GM18508 (cell line): ENCODE data around the gene ANTXRL.
"Not testable (repeated sequence)": the region's sequence is repeated elsewhere in the genome, so short reads cannot be mapped to it uniquely, and the experiment has no call there.

Experiments used
- ATAC-seq: cut with Tn5 transposase; IDR thresholded peaks from one replicate; pipeline ENCODE4 v1.9.1; 2021; ENCODE audit warnings: moderate number of reproducible peaks; ENCODE audit not compliant: insufficient read depth, unreplicated experiment

Gene ANTXRL

DNA sequence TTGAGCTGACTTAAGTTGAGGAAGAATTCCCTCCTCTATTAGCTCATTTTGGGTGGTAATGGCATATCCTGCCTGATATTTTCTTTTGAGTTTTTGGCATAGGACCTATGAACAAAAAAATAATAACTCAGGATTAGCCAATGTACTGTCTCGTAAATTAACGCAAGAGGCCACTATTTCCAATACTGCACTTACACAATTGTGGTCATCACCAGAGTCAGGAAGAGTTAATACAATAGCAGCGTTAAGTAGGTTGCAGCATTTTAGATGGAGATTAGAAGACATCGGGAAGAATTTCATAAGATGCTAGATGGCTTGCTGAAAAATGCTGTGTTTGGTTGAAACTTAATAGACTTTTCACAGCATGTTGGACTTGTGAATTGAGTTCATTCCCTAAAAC, 36.4 kb downstream of the ANTXRL start:
- ATAC-seq, result no peak

DNA sequence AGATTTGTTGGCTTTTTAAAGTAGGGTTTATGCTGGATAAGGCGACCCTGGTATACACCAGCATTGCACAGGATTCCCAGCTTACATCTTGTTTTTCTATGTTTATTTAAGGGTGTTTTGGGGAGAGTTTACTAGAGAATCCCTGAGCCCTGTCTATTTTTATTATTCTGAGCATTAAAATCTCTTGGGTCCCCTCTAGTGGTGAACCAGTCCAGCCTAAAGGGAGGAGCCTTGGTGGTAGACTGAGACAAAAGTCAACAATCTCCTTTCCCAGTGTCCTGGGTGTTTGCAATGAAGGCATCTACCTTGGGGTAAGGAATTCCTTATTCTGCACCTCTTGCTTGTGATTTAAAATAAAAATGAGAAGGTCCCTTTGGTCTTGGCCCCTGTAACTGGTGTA, 38.2 kb downstream of the ANTXRL start:
- ATAC-seq, result no peak

DNA sequence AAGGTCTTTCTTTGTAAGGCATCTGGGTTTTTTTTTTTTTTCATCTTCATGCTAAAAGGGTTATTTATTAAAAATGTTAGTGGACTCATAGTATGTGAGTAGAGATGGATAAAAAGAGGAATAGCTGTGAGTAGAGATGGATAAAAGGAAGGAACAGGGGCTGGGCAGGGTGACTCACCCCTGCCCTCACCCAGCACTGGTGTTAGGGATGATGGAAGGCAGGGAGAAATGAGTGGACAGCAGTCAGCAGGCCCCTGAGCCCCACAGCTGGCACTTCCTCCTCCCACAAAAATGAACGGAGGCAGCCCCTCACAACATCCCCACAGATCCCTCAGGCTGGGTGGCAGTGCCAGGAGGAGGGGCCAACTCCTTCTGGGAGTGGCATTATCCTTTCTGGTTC, 39.3 kb downstream of the ANTXRL start:
- no peak for ATAC-seq

DNA sequence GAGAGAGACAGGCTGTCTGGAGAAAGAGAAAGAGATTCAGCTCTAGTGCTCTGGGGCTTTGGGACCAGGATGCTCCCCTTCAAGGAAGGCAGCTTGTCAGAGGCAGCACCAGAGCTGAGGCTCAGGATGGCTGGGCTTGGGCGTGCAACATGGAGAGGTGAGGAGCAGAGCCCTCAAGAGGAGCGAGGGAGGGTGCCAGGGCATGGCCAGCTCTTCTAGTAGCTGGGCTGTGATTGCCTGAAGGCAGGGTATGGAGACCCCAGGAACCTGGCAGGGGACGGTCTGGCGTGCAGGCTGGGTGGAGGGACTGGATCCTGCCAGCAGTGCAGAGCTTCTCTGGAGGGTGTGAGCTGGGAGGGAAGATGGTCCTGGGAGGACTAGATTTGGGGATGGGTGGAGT, 40.2 kb downstream of the ANTXRL start:
- no peak for ATAC-seq

DNA sequence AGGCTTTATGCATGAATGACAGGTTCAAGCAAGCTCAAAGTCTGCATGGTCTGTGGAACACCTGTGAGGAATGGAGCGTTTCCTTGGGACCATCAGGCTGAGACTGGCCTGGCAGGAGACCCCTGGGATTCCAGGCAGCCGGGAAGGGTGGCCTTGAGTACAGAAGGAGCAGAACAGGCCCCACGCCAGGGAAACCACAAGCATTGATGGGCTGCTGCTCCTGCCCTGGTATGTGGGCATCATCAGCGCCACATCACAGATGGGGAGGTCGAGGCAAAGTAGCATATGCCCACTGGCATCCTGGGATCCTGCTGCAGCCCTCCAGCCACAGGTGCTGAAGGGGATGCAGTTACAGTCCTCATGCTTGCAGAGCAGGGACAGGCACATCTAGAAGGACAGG, 40.9 kb downstream of the ANTXRL start:
- no peak for ATAC-seq

GRCh38 chr10:46328853-46329689, 42.3 kb downstream of the ANTXRL start:
- ATAC-seq, result no peak

DNA sequence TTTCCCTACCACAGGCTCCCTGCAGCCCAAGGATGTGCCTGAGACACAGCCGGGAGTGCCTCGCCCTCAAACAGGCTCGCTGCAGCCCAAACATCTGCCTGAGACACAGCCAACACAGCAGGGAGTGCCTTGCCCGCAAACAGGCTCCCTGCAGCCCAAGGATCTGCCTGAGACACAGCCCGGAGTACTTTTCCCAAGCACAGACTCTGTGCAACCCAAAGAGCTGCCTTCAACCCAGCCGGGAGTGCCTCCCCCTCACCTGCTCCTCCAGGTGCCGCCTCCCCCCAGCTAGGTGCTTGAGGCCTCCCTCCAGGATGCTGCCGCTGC, 42.9 kb downstream of the ANTXRL start:
- ATAC-seq, result no peak

- ATAC-seq, result no peak
Measured at GRCh38 chr10:46330894-46331293, 44.1 kb downstream of the ANTXRL start.

DNA sequence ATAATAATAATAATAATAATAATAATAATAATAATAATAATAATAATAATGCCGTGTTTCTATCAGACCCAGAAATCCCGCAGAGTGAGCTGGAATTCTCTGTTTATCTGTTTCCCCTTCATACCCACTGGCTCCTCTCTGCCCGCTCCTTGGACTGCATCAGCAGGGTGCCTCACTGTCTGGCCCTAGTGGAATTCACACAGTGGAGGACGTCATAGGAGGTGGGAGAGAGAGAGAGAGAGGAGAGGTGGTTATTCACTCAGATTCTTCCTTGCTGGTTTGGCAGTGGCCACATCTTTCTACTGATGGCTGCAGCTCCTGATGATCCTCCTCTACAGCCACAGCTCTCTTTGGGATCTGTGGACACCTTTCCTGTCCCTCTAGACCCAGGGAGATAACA, 78.7 kb downstream of the ANTXRL start:
- ATAC-seq, result not testable (repeated sequence)

GRCh38 chr10:46367209-46367608, 80.4 kb downstream of the ANTXRL start:
- not testable (repeated sequence) for ATAC-seq

GRCh38 chr10:46367666-46368240, 81.0 kb downstream of the ANTXRL start:
- not testable (repeated sequence) for ATAC-seq

GRCh38 chr10:46368956-46369355, 82.2 kb downstream of the ANTXRL start:
- not testable (repeated sequence) for ATAC-seq

GRCh38 chr10:46374410-46374809, 87.6 kb downstream of the ANTXRL start:
- ATAC-seq, result not testable (repeated sequence)

DNA sequence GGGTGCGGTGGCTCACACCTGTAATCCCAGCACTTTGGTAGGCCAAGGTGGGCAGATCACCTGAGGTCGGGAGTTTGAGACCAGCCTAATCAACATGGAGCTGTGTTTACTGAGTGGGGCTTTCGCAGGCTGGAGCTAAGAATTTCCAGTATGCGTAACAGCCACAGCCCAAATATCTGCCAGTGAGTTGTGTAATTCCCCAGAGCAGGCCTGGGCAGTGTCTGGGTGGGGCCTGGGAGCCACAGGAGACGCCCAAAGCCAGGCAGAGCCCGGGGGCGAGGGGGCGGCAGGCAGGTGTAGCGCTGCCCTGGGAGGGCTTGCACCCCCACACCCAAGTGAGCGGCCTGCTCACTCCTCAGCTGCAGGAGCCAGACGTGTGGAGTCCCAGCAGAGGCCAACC, 88.6 kb downstream of the ANTXRL start, which contains the start of gene ANXA8L1:
Gene ANXA8L1, plus strand, starts transcription at position 371 of the 400 bp plus-strand sequence. CDS start 76 bp downstream, outside the sequence.
- not testable (repeated sequence) for ATAC-seq

DNA sequence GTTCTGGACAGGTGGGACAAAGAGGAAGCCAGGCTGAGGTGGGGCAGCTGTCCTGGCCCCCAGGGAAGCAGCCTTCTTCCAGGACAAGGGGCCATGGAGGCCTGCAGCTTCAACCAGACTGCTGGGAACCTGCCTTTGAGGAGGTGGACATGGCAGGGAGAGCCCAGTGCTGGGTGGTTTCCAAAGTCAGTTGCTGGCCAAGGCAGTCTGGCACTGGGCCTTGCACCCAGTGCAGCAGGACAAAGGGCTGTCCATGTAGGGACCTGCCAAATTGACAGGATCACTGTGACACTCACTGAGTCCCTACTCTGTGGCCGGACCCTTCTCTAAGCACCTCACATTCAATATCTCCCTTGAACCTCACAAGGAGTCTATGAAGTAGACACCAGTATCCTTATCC, 90.2 kb downstream of the ANTXRL start:
- not testable (repeated sequence) for ATAC-seq

DNA sequence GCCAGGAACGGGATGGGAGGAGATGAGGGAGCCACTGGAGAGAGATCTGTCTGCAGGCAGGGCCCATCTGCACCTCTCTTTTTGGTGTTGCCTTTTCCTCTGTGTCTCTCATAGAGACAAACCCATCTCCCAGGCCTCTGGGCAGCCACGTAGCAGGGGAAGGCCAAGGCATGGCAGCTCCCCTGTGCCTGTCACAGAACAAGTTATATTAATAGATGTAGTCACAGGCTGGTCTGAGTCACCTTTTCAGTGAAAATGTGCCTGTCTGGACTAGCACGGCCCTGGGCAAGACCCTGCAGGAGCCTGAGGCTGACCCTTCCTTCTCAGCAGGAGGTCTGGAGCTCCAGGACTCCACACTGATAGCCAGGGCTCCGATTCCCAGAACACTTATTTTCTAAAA, 90.9 kb downstream of the ANTXRL start:
- ATAC-seq, result not testable (repeated sequence)

DNA sequence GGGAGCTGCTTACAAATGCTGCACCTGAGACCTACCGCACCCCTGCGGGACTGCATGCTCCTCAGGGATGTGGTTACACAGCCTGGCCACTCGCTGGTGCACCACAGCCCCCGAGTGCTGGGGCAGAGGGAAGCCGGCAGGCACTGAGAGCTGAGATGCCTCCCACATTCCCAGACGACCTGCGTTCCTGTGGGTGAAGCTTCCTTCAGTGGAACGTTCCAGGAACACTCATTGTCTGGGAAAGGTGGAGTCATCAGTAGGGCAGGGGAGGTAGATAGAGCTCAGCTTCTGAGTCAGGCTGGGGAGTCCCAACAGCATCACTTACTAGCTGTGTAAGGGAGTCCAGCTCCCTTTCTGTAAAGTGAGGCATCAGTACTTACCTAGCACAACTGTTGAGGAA, 91.3 kb downstream of the ANTXRL start:
- not testable (repeated sequence) for ATAC-seq

DNA sequence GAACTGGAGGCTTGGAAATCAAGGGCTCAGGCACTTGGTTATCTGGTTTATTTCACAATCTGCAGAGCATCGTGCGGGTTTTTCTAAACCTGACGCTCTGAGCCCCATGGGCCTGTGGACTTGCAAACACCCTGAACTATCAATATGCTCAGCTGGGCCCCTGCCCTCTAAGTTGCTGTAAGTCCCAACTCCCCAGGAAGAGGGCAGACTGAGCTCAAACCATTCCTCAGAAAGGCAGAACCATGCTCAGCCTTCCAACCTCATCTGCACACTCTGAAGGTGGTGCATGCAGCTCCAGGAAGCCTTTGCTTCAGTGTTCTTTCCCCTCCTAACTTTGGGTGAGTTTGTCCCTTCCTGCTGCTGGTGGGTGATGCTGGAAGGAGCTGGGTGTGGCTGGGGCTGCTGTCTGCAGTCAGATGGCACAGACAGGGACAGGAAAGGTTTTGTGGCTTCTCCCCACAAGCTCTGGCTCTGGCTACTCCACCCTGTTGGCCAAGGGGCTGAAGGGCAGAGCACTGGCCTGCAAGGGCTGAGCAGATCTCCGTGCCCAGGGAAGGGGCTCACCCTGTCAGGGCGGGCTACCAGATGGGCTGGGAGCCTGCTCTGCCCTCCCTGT, 92.5 kb downstream of the ANTXRL start:
- not testable (repeated sequence) for ATAC-seq
